GM12878 (cell line): ENCODE measurements around the gene CHD5. TPM values are rescaled to one million over a fixed set of nuclear protein-coding genes. Genes with fewer than 3 reads are reported as not detected.

Experiments used
- ATAC-seq: fragments of 200-7000 bp; cut with Tn5 transposase; 3 replicates; pipeline ENCODE4 v1.9.1; 2020; ENCODE audit warnings: mild to moderate bottlenecking, moderate library complexity
- BruUV-seq: library from RNA; stranded (reverse); fragments of 400-500 nt; replicated peaks from 2 replicates; lab custom pipeline; 2021; lab: Mats Ljungman, UMichigan
- CTCF ChIA-PET: fragments of 300-600 bp; sonication (Branson Sonifier 250); formaldehyde crosslinking; extraction: SDS; loops from one replicate; lab custom pipeline; 2021; ENCODE audit warnings: inconsistent platforms; lab: Yijun Ruan, JAX
- POLR2A ChIA-PET: fragments of 350-600 bp; formaldehyde crosslinking; extraction: SDS; loops from one replicate; lab custom pipeline; 2021; ENCODE audit warnings: inconsistent platforms; lab: Charles Lee
- RAD21 ChIA-PET: fragments of 300-600 bp; sonication (Branson Sonifier 250); formaldehyde crosslinking; loops from one replicate; lab custom pipeline; 2023; ENCODE audit warnings: antibody characterized with exemption; ENCODE audit not compliant: unreplicated experiment; lab: Charles Lee
- SMC1A ChIA-PET: fragments of 300-600 bp; sonication (Branson Sonifier 250); formaldehyde crosslinking; loops from one replicate; lab custom pipeline; 2023; ENCODE audit not compliant: unreplicated experiment, uncharacterized antibody; lab: Charles Lee
- DNase-seq: peaks from one replicate; pipeline ENCODE4 v3.0.0-alpha.2; 2011; ENCODE audit warnings: low read depth, low spot score
- FAIRE-seq: peaks from 3 replicates; lab custom pipeline; 2011; peaks lifted over from hg19 to GRCh38; lab: Jason Lieb, UNC
- H2AFZ ChIP-seq: 2 replicates; pipeline ENCODE4 v1.6.0; 2011; ENCODE audit warnings: low read depth, low read length, control low read depth; ENCODE audit not compliant: control insufficient read depth
- H3K27ac ChIP-seq: 2 replicates; pipeline ENCODE4 v1.5.1; 2011; ENCODE audit warnings: control low read depth; ENCODE audit not compliant: control insufficient read depth, insufficient read depth
- H3K27me3 ChIP-seq, 2 experiments: replicated peaks in 1 of 2; 2 replicates each; pipeline versions ENCODE4 v1.6.0 to v1.6.1; 2011; ENCODE audit warnings: low read length in 1 of 2; ENCODE audit not compliant: control insufficient read depth in 2 of 2, insufficient read depth in 2 of 2
- H3K36me3 ChIP-seq, 2 experiments: 2 replicates each; pipeline ENCODE4 v1.5.1; 2011; ENCODE audit warnings: low read length in 1 of 2; ENCODE audit not compliant: control insufficient read depth in 2 of 2, insufficient read depth in 2 of 2
- H3K4me1 ChIP-seq: 2 replicates; pipeline ENCODE4 v1.6.1; 2011; ENCODE audit warnings: mild to moderate bottlenecking, low read length, moderate library complexity, mixed read lengths; ENCODE audit not compliant: control insufficient read depth, insufficient read depth
- H3K4me2 ChIP-seq: 2 replicates; pipeline ENCODE4 v1.6.0; 2011; ENCODE audit warnings: control low read depth; ENCODE audit not compliant: control insufficient read depth, insufficient read depth
- H3K4me3 ChIP-seq: fragments of 200-600 bp; sonication (generic); 2 replicates; pipeline ENCODE4 v1.5.1; 2016
- H3K79me2 ChIP-seq: 2 replicates; pipeline ENCODE4 v1.6.0; 2011; ENCODE audit warnings: low read length; ENCODE audit not compliant: control insufficient read depth, insufficient read depth
- H3K9ac ChIP-seq: 2 replicates; pipeline ENCODE4 v1.8.0; 2011; ENCODE audit warnings: low read length, control low read depth, mixed read lengths; ENCODE audit not compliant: control insufficient read depth, insufficient read depth
- H3K9me3 ChIP-seq: replicated peaks from 3 replicates; pipeline ENCODE4 v1.5.1; 2011; ENCODE audit warnings: mild to moderate bottlenecking, low read length; ENCODE audit not compliant: control insufficient read depth, insufficient read depth
- H4K20me1 ChIP-seq: 2 replicates; pipeline ENCODE4 v1.6.0; 2011; ENCODE audit not compliant: control insufficient read depth, insufficient read depth
- KLF5 ChIP-seq: fragments of 450-650 bp; IDR thresholded peaks from 2 replicates; pipeline ENCODE4 v1.6.1; 2014; ENCODE audit warnings: mild to moderate bottlenecking; ENCODE audit not compliant: partially characterized antibody
- NFYA ChIP-seq: IDR thresholded peaks from 2 replicates; pipeline ENCODE4 v1.6.1; 2011; ENCODE audit warnings: low read depth, mild to moderate bottlenecking, low read length, improper control_type of control experiment, borderline replicate concordance
- NR2C2 ChIP-seq: IDR thresholded peaks from 2 replicates; pipeline ENCODE4 v1.6.1; 2011; ENCODE audit warnings: borderline replicate concordance, low read depth; ENCODE audit not compliant: control insufficient read depth, insufficient read length
- PAX8 ChIP-seq: fragments of 450-650 bp; IDR thresholded peaks from 2 replicates; pipeline ENCODE4 v1.6.1; 2017; ENCODE audit warnings: mild to moderate bottlenecking, moderate library complexity
- SREBF2 ChIP-seq: IDR thresholded peaks from 2 replicates; pipeline ENCODE4 v1.6.1; 2012; ENCODE audit warnings: mild to moderate bottlenecking, low read length
- YY1 ChIP-seq: IDR thresholded peaks from 2 replicates; pipeline ENCODE4 v1.6.1; 2011; ENCODE audit warnings: low read depth, mild to moderate bottlenecking, low read length
- ZNF274 ChIP-seq: IDR thresholded peaks from one replicate; pipeline ENCODE4 v1.8.0; 2011; ENCODE audit not compliant: insufficient read length, insufficient read depth
- WGBS: methylation state at CpG from one replicate; pipeline ENCODE4 v1.1.6; 2016; ENCODE audit warnings: low lambda C conversion rate; ENCODE audit not compliant: insufficient replicate concordance, insufficient coverage; ENCODE audit errors: missing lambda C conversion rate; 5-methylcytosine and 5-hydroxymethylcytosine counted together
- in situ Hi-C: fragments of 300-500 bp; cut with MboI; formaldehyde crosslinking; loops from 9 replicates; pipeline ENCODE4 v1.14.3; 2018; ENCODE audit warnings: mixed read lengths
- intact Hi-C: fragments of 100-400 bp; cut with micrococcal nuclease; formaldehyde crosslinking; loops from one replicate; pipeline ENCODE4 v1.14.2; 2022; ENCODE audit not compliant: unreplicated experiment
- polyA plus RNA-seq, 11 experiments: library from polyadenylated mRNA; depleted of rRNA in 4 of 11; unstranded in 6 of 11; stranded (reverse) in 5 of 11; fragments of >200 nt; fragmentation: Nextera tagmentation in 4 of 11; fragmentation: Illumina TruSeq in 1 of 11; extraction: Ambion mirVana in 4 of 11; extraction: Trizol in 1 of 11; gene quantifications; 1 replicate in 1 of 11; 2 replicates in 10 of 11; pipeline versions ENCODE4 v1.2.1 to v1.2.3, GENCODE V29; 2011 to 2016; ENCODE audit warnings: inconsistent platforms in 2 of 11, missing spikeins in 2 of 11, low read depth in 1 of 11
- total RNA-seq, 4 experiments: library from RNA; depleted of rRNA in 3 of 4; stranded (reverse); fragments of >200 nt in 3 of 4; fragmentation: Illumina TruSeq in 1 of 4; extraction: Trizol in 1 of 4; gene quantifications; 2 replicates each; pipeline versions ENCODE4 v1.2.1 to v1.2.3, GENCODE V29; 2013 to 2021
- TF ChIP-seq, protein P1 (sequence below): fragments of 450-650 bp; IDR thresholded peaks from 2 replicates; pipeline ENCODE4 v1.6.1; 2017; ENCODE audit warnings: low read depth, mild to moderate bottlenecking, moderate library complexity
- TF ChIP-seq, protein P2 (sequence below): fragments of 450-650 bp; IDR thresholded peaks from 2 replicates; pipeline ENCODE4 v1.6.1; 2018; ENCODE audit warnings: borderline replicate concordance, mild to moderate bottlenecking; ENCODE audit not compliant: partially characterized antibody
- TF ChIP-seq, protein P3 (sequence below): fragments of 150-350 bp; IDR thresholded peaks from 2 replicates; pipeline ENCODE4 v1.6.1; 2016; ENCODE audit warnings: low read depth, low read length
- TF ChIP-seq, protein P4 (sequence below): IDR thresholded peaks from 2 replicates; pipeline ENCODE4 v1.6.1; 2011; ENCODE audit warnings: borderline replicate concordance, low read depth, mild to moderate bottlenecking, moderate library complexity, low read length; ENCODE audit not compliant: insufficient read depth, poor library complexity, severe bottlenecking
- TF ChIP-seq, protein P5 (sequence below): fragments of 450-650 bp; conservative IDR thresholded peaks from 2 replicates; pipeline ENCODE4 v1.6.1; 2017; ENCODE audit warnings: mild to moderate bottlenecking, moderate library complexity

Gene CHD5
- total and polyA plus RNA-seq, 10 of the 15 experiments (the other 5 are each of a cell fraction or from before 2014, with no cell fraction given): 0.03 to 0.49 (median 0.13) TPM; not detected in 3

DNA sequence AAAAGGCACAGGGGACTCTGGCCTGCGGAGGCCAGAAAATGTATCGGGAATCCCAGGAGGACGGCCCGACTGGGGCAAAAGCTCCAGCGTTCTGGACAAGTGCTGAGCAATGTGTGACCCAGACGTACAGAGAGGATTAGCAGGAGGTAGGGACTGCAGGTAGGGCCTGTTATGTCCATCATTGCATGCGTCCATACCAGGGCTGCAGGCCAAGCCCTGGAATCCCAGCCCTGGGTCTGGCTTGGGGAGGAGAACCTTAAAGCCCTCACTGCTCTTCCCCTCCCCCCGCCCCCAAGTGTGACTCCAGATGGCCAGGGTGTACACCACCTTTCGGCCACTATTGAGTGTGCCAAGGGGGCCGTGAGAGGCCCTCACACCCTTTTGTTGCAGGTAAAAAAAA lies 27.8 kb upstream of the CHD5 start:
- ChIA-PET SMC1A (no interaction called here), RAD21 (interaction anchor here (0.7 kb wide), 1 partner anchor 30 kb away, joined by 3 read pairs; no protein-coding TSS in a partner anchor), CTCF (interaction anchor here (1.2 to 4.1 kb wide), 3 partner anchors 13 to 38 kb away, joined by 3 to 17 read pairs (median 5); no protein-coding TSS in a partner anchor), POLR2A (no interaction called here)
- 96% methylated on average over 10 of the region's 10 CpGs for WGBS
- DNase-seq (no peak), FAIRE-seq (no peak), ATAC-seq (no peak)
- H3K4me1 ChIP-seq: peaks cover 27% of the 10 kb centered on the region
- intact Hi-C loops: no loop called here
- H3K4me3 ChIP-seq: peak overlapping the region; percentile 75; the same call in 1 of the 2 replicates
- in situ Hi-C loops: no loop called here
- no peaks in the 10 kb centered on the region for H3K27me3 ChIP-seq
- H3K4me2 ChIP-seq: peak overlapping the region; percentile 92; the same call in 1 of the 2 replicates
- H2AFZ ChIP-seq: no peak overlapping the region
- H3K27ac ChIP-seq: no peak overlapping the region
- no peaks in the 10 kb centered on the region; the same call in 1 of the 2 replicates for H4K20me1 ChIP-seq
- peaks cover 9% of the 10 kb centered on the region for H3K79me2 ChIP-seq
- H3K36me3 ChIP-seq: peaks cover 5 to 6% of the 10 kb centered on the region in 2 experiments; a peak in 3 of 4 replicates
- H3K9me3 ChIP-seq: no peaks in the 10 kb centered on the region
- BruUV-seq: no TSS peak
- no peak overlapping the region for H3K9ac ChIP-seq
- TF ChIP-seq ZNF274: no peak
- no peak for TF ChIP-seq NFYA
- no peak for TF ChIP-seq PAX8
- TF ChIP-seq, protein P1, sequence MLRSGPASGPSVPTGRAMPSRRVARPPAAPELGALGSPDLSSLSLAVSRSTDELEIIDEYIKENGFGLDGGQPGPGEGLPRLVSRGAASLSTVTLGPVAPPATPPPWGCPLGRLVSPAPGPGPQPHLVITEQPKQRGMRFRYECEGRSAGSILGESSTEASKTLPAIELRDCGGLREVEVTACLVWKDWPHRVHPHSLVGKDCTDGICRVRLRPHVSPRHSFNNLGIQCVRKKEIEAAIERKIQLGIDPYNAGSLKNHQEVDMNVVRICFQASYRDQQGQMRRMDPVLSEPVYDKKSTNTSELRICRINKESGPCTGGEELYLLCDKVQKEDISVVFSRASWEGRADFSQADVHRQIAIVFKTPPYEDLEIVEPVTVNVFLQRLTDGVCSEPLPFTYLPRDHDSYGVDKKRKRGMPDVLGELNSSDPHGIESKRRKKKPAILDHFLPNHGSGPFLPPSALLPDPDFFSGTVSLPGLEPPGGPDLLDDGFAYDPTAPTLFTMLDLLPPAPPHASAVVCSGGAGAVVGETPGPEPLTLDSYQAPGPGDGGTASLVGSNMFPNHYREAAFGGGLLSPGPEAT: no peak
- TF ChIP-seq, protein P2, sequence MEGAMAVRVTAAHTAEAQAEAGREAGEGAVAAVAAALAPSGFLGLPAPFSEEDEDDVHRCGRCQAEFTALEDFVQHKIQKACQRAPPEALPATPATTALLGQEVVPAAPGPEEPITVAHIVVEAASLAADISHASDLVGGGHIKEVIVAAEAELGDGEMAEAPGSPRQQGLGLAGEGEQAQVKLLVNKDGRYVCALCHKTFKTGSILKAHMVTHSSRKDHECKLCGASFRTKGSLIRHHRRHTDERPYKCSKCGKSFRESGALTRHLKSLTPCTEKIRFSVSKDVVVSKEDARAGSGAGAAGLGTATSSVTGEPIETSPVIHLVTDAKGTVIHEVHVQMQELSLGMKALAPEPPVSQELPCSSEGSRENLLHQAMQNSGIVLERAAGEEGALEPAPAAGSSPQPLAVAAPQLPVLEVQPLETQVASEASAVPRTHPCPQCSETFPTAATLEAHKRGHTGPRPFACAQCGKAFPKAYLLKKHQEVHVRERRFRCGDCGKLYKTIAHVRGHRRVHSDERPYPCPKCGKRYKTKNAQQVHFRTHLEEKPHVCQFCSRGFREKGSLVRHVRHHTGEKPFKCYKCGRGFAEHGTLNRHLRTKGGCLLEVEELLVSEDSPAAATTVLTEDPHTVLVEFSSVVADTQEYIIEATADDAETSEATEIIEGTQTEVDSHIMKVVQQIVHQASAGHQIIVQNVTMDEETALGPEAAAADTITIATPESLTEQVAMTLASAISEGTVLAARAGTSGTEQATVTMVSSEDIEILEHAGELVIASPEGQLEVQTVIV: no peak
- no peak for TF ChIP-seq SREBF2
- TF ChIP-seq NR2C2: no peak
- no peak for TF ChIP-seq KLF5
- TF ChIP-seq, protein P3, sequence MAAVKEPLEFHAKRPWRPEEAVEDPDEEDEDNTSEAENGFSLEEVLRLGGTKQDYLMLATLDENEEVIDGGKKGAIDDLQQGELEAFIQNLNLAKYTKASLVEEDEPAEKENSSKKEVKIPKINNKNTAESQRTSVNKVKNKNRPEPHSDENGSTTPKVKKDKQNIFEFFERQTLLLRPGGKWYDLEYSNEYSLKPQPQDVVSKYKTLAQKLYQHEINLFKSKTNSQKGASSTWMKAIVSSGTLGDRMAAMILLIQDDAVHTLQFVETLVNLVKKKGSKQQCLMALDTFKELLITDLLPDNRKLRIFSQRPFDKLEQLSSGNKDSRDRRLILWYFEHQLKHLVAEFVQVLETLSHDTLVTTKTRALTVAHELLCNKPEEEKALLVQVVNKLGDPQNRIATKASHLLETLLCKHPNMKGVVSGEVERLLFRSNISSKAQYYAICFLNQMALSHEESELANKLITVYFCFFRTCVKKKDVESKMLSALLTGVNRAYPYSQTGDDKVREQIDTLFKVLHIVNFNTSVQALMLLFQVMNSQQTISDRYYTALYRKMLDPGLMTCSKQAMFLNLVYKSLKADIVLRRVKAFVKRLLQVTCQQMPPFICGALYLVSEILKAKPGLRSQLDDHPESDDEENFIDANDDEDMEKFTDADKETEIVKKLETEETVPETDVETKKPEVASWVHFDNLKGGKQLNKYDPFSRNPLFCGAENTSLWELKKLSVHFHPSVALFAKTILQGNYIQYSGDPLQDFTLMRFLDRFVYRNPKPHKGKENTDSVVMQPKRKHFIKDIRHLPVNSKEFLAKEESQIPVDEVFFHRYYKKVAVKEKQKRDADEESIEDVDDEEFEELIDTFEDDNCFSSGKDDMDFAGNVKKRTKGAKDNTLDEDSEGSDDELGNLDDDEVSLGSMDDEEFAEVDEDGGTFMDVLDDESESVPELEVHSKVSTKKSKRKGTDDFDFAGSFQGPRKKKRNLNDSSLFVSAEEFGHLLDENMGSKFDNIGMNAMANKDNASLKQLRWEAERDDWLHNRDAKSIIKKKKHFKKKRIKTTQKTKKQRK: no peak
- TF ChIP-seq, protein P4, sequence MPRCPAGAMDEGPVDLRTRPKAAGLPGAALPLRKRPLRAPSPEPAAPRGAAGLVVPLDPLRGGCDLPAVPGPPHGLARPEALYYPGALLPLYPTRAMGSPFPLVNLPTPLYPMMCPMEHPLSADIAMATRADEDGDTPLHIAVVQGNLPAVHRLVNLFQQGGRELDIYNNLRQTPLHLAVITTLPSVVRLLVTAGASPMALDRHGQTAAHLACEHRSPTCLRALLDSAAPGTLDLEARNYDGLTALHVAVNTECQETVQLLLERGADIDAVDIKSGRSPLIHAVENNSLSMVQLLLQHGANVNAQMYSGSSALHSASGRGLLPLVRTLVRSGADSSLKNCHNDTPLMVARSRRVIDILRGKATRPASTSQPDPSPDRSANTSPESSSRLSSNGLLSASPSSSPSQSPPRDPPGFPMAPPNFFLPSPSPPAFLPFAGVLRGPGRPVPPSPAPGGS: no peak
- TF ChIP-seq, protein P5, sequence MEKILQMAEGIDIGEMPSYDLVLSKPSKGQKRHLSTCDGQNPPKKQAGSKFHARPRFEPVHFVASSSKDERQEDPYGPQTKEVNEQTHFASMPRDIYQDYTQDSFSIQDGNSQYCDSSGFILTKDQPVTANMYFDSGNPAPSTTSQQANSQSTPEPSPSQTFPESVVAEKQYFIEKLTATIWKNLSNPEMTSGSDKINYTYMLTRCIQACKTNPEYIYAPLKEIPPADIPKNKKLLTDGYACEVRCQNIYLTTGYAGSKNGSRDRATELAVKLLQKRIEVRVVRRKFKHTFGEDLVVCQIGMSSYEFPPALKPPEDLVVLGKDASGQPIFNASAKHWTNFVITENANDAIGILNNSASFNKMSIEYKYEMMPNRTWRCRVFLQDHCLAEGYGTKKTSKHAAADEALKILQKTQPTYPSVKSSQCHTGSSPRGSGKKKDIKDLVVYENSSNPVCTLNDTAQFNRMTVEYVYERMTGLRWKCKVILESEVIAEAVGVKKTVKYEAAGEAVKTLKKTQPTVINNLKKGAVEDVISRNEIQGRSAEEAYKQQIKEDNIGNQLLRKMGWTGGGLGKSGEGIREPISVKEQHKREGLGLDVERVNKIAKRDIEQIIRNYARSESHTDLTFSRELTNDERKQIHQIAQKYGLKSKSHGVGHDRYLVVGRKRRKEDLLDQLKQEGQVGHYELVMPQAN: no peak
- no peak for TF ChIP-seq YY1
